22Rv1 (cell line): ENCODE data around the gene ZNF135.

Experiments
- CTCF ChIP-seq: fragments of 450-650 bp; IDR thresholded peaks from 2 replicates; pipeline ENCODE4 v1.5.1; 2017; ENCODE audit warnings: mild to moderate bottlenecking
- ZFX ChIP-seq: fragments of 450-650 bp; IDR thresholded peaks from 2 replicates; pipeline ENCODE4 v1.6.1; 2017; ENCODE audit warnings: antibody characterized with exemption, borderline replicate concordance

- TF ChIP-seq CTCF, result no peak
- no peak for TF ChIP-seq ZFX
These were observed 30.8 kb downstream of the ZNF135 start for GRCh38 chr19:58089846-58090245.
